GM13976 (cell line): Measurements from ENCODE around the gene PEMT.
"Not testable (repeated sequence)": the region's sequence is repeated elsewhere in the genome, so short reads cannot be mapped to it uniquely, and the experiment has no call there.

Experiments
- DNase-seq: peaks from one replicate; pipeline ENCODE4 v3.0.0; 2012; ENCODE audit warnings: low spot score
- in situ Hi-C: fragments of 300-500 bp; cut with MboI; formaldehyde crosslinking; loops from one replicate; pipeline ENCODE4 v1.12.0; 2022; ENCODE audit warnings: low sequenced_read_pairs, mixed read lengths, inconsistent platforms; ENCODE audit not compliant: unreplicated experiment
- TF ChIP-seq, protein P1 (sequence below): IDR thresholded peaks from 2 replicates; pipeline ENCODE4 v1.5.1; 2012; ENCODE audit warnings: borderline replicate concordance, mild to moderate bottlenecking; ENCODE audit not compliant: insufficient read depth; ENCODE audit errors: extremely low read depth, missing control alignments, control extremely low read depth

PEMT gene

DNA sequence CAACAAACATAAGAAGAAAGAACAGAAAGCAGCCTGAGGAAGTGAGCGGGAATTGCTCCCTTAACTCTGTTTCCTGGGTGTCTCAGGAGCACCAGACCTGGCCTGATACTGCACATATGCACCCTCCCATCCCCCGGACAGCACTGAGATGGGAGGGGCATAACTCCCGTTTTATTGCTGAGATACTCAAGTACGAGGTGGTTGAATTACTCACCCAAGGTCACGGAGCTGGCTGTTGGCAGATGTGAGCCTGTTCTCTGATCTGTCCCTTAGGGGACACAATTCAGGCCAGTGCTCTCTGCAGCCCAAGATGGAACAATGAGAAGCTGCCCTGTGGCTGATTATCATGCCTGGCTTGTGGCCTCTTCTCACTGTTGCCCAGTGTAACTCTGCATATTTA, 123.8 kb downstream of the PEMT start:
- TF ChIP-seq, protein P1, sequence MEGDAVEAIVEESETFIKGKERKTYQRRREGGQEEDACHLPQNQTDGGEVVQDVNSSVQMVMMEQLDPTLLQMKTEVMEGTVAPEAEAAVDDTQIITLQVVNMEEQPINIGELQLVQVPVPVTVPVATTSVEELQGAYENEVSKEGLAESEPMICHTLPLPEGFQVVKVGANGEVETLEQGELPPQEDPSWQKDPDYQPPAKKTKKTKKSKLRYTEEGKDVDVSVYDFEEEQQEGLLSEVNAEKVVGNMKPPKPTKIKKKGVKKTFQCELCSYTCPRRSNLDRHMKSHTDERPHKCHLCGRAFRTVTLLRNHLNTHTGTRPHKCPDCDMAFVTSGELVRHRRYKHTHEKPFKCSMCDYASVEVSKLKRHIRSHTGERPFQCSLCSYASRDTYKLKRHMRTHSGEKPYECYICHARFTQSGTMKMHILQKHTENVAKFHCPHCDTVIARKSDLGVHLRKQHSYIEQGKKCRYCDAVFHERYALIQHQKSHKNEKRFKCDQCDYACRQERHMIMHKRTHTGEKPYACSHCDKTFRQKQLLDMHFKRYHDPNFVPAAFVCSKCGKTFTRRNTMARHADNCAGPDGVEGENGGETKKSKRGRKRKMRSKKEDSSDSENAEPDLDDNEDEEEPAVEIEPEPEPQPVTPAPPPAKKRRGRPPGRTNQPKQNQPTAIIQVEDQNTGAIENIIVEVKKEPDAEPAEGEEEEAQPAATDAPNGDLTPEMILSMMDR, result no peak
- no peak for DNase-seq
- in situ Hi-C loops, result no loop called here

DNA sequence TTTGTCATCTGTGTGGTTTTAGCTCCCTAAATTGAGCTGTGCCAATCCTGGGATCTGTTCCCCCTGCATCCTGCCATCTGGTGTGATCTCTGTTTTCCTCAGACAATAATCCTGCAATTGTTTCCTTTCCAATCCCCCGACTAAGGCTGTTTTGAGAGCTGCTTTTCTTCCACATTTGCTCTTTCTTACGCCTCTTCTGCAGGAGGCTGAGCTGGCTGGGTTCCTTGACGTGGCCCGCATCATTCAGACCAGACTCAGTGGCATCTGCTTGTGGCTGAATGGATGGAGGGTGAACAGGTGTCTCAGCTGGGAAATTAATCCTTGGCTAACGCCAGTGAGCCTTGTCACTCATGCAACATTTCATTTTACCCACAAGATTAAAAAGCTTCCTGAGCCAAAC, 124.5 kb downstream of the PEMT start:
- no peak for DNase-seq
- TF ChIP-seq, protein P1, result no peak
- in situ Hi-C loops, result no loop called here

DNA sequence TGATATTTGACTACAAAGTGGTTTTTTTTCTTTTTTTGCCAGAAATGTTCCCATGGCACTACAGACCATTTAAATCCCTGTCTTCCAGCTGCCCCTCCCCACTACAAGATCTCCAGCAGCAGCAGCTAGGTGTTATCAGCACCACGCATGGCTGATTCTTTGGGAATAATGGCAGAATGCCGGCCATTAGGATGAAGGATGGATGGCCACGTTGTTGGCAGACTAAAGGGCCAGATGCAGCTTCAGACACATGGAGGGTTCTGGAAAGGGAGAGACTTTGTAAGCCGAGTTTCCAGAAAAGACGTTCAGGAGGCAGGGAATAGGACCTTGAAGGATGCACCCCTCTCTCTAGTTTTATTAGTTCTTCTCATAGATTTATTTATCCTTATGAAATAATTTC, 125.0 kb downstream of the PEMT start:
- TF ChIP-seq, protein P1, result no peak
- DNase-seq, result no peak
- in situ Hi-C loops, result no loop called here

DNA sequence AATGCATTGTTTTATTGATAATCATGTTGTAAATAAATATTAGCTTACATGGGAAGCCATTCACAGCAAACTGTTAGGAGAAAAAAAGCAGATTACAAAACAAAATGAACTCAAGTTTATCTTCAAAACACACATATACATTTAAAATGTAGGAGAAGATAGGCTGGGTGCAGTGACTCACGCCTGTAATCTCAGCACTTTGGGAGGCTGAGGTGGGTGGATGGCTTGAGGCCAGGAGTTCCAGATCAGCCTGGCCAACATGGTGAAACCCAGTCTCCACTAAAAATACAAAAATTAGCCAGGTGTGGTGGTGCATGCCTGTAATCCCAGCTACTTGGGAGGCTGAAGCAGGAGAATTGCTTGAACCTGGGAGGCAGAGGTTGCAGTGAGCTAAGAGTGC, 125.6 kb downstream of the PEMT start:
- DNase-seq, in situ Hi-C loops: not testable (repeated sequence)

DNA sequence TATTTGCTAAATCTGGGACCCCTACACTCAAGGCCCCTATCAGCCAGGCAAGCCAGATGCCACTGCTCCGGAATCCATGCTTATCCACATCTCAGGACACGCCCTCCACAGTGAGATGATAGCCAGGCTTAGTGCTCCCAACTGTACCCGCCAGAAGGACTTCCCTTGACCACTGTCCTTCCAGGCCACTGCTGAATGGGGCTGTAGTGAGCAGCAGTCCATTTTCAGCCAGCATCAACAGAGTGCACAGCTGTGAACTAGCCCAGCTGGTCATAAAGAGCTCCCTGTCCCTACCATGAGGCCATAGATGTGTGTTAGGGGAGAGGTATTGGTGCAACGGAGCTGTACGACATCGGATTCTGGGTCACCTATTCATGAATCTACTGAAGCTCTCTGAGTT, 127.7 kb downstream of the PEMT start:
- no peak for DNase-seq
- TF ChIP-seq, protein P1, result no peak
- in situ Hi-C loops, result no loop called here

DNA sequence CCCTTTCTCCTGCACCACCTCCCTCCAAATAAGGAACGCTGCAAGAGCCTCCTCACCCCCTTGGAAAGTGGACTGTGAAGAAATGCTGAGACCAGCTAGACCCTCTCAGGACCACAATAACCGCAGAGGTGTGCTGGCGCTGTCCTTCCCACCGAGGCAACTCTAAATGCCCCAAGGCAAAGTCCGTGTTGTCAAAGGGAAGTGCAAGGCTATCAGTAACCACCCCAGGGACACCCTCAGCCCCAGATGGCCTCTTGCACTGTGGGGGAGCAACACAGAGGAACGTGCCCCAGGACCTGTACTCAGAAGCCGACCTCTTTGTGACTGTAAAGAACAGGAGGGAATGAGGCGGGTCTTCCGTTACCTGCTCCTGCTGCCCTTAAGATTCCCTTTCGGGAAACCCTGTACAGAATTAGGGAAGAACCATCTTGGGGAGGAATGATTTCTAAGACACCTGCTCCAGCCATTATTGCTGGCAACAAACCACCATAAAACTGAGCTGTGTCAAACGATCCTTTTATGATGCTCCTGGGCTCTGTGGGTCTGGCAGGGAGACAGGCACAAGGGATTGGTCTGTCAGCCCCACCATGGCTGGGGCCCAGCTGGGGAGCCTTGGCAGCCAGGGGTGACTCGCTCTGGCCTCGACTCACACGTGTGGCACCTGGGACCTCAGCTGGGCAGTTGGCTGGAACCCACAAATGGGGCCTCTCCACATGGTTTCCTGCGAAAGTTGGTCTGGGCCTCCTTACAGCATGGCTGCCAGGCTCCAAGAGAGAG, 129.3 kb downstream of the PEMT start:
- in situ Hi-C loops, result no loop called here
- TF ChIP-seq, protein P1, result no peak
- no peak for DNase-seq

DNA sequence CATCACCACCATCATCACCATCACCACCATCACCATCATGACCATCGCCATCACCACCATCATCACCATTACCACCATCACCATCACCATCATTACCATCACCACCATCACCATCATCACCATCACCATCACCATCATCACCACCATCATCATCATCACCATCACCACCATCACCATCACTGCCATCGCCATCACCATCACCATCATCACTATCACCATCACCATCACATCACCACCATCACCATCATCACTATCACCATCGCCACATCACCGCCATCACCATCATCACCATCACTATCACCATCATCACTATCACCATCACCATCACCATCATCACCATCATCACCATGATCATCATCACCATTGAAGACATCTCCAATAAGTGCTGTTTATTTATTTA, 131.5 kb downstream of the PEMT start:
- in situ Hi-C loops, result no loop called here

More for the DNA sequence above, 131.5 kb downstream of the PEMT start:
- TF ChIP-seq, protein P1, result no peak
- DNase-seq, result no peak
